Measurements from ENCODE around the gene USPL1.

The USPL1 gene

DNA sequence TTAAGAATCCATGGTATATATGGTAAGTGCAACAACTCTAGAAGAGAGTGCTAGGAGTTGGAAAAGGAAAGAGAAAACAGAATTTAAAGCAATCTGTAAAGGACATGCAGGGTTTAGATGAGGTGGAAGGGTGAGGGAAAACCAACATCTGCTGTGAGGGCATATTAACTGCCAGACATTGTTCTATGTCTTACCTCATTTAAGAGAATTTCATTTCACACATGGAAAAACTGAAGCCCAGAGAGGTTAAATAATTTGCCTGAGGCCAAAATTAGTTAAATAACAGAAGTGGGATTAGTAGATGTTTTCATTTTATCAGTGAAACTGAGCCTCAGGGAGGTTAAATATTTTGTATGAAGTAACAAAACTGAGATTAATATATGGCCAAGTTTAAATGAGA, 7.4 kb upstream of the USPL1 start:
- no peak for DNase-seq (ENCODE audit: low read depth)
- no peak overlapping the region for H3K4me3 ChIP-seq (ENCODE audit: low read depth, low read length)
- TF ChIP-seq, protein P1, sequence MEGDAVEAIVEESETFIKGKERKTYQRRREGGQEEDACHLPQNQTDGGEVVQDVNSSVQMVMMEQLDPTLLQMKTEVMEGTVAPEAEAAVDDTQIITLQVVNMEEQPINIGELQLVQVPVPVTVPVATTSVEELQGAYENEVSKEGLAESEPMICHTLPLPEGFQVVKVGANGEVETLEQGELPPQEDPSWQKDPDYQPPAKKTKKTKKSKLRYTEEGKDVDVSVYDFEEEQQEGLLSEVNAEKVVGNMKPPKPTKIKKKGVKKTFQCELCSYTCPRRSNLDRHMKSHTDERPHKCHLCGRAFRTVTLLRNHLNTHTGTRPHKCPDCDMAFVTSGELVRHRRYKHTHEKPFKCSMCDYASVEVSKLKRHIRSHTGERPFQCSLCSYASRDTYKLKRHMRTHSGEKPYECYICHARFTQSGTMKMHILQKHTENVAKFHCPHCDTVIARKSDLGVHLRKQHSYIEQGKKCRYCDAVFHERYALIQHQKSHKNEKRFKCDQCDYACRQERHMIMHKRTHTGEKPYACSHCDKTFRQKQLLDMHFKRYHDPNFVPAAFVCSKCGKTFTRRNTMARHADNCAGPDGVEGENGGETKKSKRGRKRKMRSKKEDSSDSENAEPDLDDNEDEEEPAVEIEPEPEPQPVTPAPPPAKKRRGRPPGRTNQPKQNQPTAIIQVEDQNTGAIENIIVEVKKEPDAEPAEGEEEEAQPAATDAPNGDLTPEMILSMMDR (IDR thresholded peaks at IDR 0.05; ENCODE audit: control insufficient read depth, extremely low read depth, insufficient read depth) = no peak

DNA sequence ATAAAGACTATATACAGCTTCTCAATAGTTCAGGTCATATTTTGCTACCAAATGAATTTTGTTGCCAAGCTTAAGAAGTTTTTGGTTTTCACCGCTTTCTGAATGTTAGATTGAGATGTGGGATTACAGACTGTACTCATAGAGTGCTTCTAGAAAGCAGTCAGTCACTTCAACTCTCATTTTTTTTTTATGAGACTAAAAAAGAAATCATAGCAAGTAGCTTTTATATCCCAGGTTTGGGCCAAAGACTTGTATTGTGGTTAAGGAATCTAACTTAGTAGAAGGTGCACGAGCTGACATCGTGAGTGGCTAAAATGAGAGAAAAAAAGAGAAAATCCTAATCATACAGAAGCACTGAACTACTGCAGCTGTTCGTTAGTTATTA, 2.2 kb upstream of the USPL1 start:
- peak overlapping the region; percentile 96 for H3K4me3 ChIP-seq (ENCODE audit: low read depth, low read length)
- no peak for DNase-seq (ENCODE audit: low read depth)

DNA sequence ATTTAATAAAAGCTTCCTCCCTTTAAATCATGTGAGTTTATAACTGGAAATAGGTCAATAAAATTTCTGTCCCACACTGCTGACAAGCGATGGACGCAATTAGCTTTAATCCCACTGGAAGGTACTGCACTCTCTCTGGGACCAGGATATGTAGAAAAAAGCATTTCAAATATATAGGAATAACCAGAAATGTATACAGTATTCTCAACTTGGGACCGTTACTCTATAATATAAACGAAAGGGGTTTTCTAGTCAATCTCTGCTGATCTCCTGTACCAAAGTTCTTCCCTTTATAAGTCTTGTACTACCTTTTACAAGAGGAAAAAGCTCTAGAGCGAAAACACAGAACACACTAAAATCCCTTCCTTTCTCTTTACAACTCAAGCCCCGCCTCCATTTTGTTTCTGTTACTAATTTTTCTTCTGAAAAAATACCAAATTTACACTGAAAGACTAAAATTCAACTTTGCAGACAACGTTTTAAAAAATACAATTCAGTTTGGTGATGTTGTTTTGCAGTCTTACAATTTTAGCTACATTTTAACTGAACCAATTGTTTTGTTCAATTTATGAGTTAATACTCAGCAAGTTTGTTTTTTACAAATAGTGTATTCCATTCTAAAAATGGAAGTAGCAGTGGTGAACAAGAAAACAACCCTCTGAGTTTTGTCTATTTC, 1.7 kb upstream of the USPL1 start:
- TF ChIP-seq, protein P1 (IDR thresholded peaks at IDR 0.05; ENCODE audit: control insufficient read depth, extremely low read depth, insufficient read depth) = no peak
- H3K4me3 ChIP-seq (ENCODE audit: low read depth, low read length) = peak overlapping the region; percentile 96
- DNase-seq (ENCODE audit: low read depth) = no peak

More for the DNA sequence above, 2.2 kb upstream of the USPL1 start:
- TF ChIP-seq, protein P1 (IDR thresholded peaks at IDR 0.05; ENCODE audit: control insufficient read depth, extremely low read depth, insufficient read depth) = no peak

DNA sequence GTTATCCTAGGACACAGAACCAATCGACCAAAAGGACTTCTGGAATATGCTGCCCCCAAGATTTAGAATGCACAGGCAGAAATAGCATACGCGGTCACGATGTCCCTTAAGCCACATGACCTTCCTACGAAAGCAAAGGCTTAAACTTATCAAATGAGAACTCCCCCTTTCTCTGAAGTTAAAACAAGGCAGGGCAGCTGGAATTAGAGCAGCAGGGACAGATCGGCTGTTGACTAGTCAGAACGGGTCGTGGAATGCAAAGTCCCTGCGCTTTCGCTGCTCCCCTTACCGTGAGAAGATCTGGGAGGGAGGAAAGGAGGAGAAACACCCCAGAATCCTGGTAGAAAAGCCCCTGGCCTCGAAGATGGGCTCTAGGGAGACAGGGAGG, 799 bp upstream of the USPL1 start:
- TF ChIP-seq, protein P1 (IDR thresholded peaks at IDR 0.05; ENCODE audit: control insufficient read depth, extremely low read depth, insufficient read depth) = 0 out of 2 replicates have a peak, but pooled peaks have one; percentile 0
- H3K4me3 ChIP-seq (ENCODE audit: low read depth, low read length) = peak overlapping the region; percentile 96
- peak; percentile 54 for DNase-seq (ENCODE audit: low read depth)

DNA sequence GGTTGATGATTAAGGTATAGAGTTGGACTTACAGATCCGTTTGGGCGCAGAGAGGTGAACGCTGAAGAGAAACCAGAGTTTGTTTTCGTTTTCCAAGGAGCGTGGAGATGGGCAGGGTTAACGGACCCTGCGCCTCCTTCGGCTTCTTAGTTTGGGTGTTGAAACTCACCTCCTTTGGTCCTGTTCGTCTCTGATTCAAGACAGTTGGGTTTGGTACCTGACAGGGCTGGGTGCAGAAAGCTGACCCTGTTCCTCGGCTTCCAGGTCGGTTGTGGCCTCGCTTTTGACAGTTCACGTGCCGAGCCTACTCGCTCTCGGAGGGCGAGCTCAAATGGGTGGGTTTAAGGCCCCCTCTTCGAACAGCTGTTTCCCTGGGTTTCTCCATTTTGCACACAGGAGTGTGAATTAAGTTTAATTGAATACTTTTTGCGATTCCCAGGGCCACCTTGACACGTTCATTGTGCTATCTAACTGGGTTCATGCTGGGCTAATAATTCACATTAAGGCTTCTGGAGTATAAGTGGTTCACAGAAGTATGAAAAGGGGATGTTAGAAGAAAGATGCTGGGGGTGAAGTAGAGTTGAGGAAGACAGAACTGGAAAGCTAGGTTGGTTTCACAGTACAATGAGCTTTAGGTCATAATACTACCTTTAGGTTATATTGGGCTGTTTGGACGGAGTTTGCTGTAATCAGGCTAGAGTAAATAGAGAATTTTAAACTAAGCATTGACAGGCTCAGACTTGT, 638 bp downstream of the USPL1 start:
- TF ChIP-seq, protein P1 (IDR thresholded peaks at IDR 0.05; ENCODE audit: control insufficient read depth, extremely low read depth, insufficient read depth) = no peak
- no peak for DNase-seq (ENCODE audit: low read depth)
- peak overlapping the region; percentile 96 for H3K4me3 ChIP-seq (ENCODE audit: low read depth, low read length)

DNA sequence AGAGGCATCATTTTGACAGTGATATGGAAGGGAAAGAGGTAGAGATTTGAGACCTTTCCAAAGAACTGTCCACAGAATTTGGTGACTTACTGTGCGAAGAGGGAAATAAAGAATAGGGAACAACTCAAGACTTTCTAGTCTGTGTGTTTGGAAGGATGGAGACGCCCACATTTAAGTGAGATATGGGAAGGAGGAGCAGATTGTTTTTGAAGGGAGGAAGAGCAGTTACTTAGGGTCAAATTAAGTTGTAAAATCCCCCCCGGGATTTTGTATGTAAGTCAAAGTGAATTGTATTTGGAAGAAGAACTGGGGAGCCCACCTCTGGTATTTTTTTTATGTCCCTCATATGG, 1.2 kb downstream of the USPL1 start:
- peak overlapping the region; percentile 96 for H3K4me3 ChIP-seq (ENCODE audit: low read depth, low read length)
- DNase-seq (ENCODE audit: low read depth) = no peak
- TF ChIP-seq, protein P1 (IDR thresholded peaks at IDR 0.05; ENCODE audit: control insufficient read depth, extremely low read depth, insufficient read depth) = no peak

Measured in LNCaP clone FGC (cell line).